ENCODE results near the gene C19orf18. TPM values are rescaled to one million over a fixed set of nuclear protein-coding genes. Genes with fewer than 3 reads are reported as not detected.

Gene C19orf18
- polyA plus RNA-seq, 1 donor (not counting 4 experiments of a cell fraction or from before 2014, with no cell fraction given), result 0.59 TPM

- FAIRE-seq (no peak), DNase-seq (ENCODE audit: low read depth, low spot score) (no peak)
- dilution Hi-C loops (cut with MboI; ENCODE audit: extremely low pct_ligation_motif_present, low sequenced_read_pairs), result no loop called here
- Histone ChIP-seq H3K4me3 (ENCODE audit: control insufficient read depth in 2 of 3, extremely low read depth in 1 of 3, insufficient read depth in 2 of 3, low read depth in 1 of 3, low read length in 3 of 3) (no peak overlapping the region), H2AFZ (ENCODE audit: control insufficient read depth, low read length) (no peak overlapping the region), H3K27me3 (ENCODE audit: control insufficient read depth, extremely low read depth, insufficient read depth, low read length) (no peaks in the 10 kb centered on the region), H3K9me1 (ENCODE audit: control insufficient read depth, extremely low read depth, insufficient read depth, low read length) (no peaks in the 10 kb centered on the region), H3K36me3 (ENCODE audit: control insufficient read depth in 2 of 2, extremely low read depth in 1 of 2, insufficient read depth in 2 of 2, low read length in 2 of 2) (no peaks in the 10 kb centered on the region), H3K9ac (ENCODE audit: control insufficient read depth, extremely low read depth, insufficient read depth, low read length) (no peak overlapping the region), H3K4me1 (ENCODE audit: control insufficient read depth, extremely low read depth, insufficient read depth, low read length) (peaks cover 7% of the 10 kb centered on the region), H3K27ac (ENCODE audit: control insufficient read depth, insufficient read depth, low read length) (no peak overlapping the region), H3K9me3 (ENCODE audit: control insufficient read depth, low read depth, low read length) (peaks cover 8% of the 10 kb centered on the region), H4K20me1 (ENCODE audit: control insufficient read depth, extremely low read depth, insufficient read depth, low read length) (no peaks in the 10 kb centered on the region), H3K79me2 (ENCODE audit: control insufficient read depth, insufficient read depth, low read length) (no peaks in the 10 kb centered on the region), H3K4me2 (ENCODE audit: control insufficient read depth, extremely low read depth, insufficient read depth, low read depth, low read length) (no peak overlapping the region)
- TF ChIP-seq CTCF (optimal IDR thresholded peaks at IDR 0.05 in 1 of 3, IDR thresholded peaks at IDR 0.05 in 1 of 3, conservative IDR thresholded peaks at IDR 0.05 in 1 of 3; ENCODE audit: extremely low read depth in 1 of 3, insufficient read depth in 2 of 3, low read length in 3 of 3) (no peak), EZH2 (IDR thresholded peaks at IDR 0.05; ENCODE audit: low read length) (no peak)
These were observed 39.8 kb upstream of the C19orf18 start for GRCh38 chr19:58014141-58014540.

GRCh38 chr19:58010507-58010906, 36.2 kb upstream of the C19orf18 start:
- TF ChIP-seq CTCF (optimal IDR thresholded peaks at IDR 0.05 in 1 of 3, IDR thresholded peaks at IDR 0.05 in 1 of 3, conservative IDR thresholded peaks at IDR 0.05 in 1 of 3; ENCODE audit: extremely low read depth in 1 of 3, insufficient read depth in 2 of 3, low read length in 3 of 3) (no peak), EZH2 (IDR thresholded peaks at IDR 0.05; ENCODE audit: low read length) (no peak)
- DNase-seq (ENCODE audit: low read depth, low spot score), result no peak
- Histone ChIP-seq H3K27ac (ENCODE audit: control insufficient read depth, insufficient read depth, low read length) (no peak overlapping the region), H3K4me2 (ENCODE audit: control insufficient read depth, extremely low read depth, insufficient read depth, low read depth, low read length) (peak overlapping the region; percentile 93), H3K79me2 (ENCODE audit: control insufficient read depth, insufficient read depth, low read length) (peaks cover 3% of the 10 kb centered on the region), H4K20me1 (ENCODE audit: control insufficient read depth, extremely low read depth, insufficient read depth, low read length) (no peaks in the 10 kb centered on the region), H3K9me1 (ENCODE audit: control insufficient read depth, extremely low read depth, insufficient read depth, low read length) (no peaks in the 10 kb centered on the region), H3K36me3 (ENCODE audit: control insufficient read depth in 2 of 2, extremely low read depth in 1 of 2, insufficient read depth in 2 of 2, low read length in 2 of 2) (peaks cover 7 to 13% of the 10 kb centered on the region in 2 experiments), H3K9ac (ENCODE audit: control insufficient read depth, extremely low read depth, insufficient read depth, low read length) (no peak overlapping the region), H3K4me3 (ENCODE audit: control insufficient read depth in 2 of 3, extremely low read depth in 1 of 3, insufficient read depth in 2 of 3, low read depth in 1 of 3, low read length in 3 of 3) (no peak overlapping the region), H3K27me3 (ENCODE audit: control insufficient read depth, extremely low read depth, insufficient read depth, low read length) (no peaks in the 10 kb centered on the region), H2AFZ (ENCODE audit: control insufficient read depth, low read length) (no peak overlapping the region), H3K9me3 (ENCODE audit: control insufficient read depth, low read depth, low read length) (peaks cover 22% of the 10 kb centered on the region), H3K4me1 (ENCODE audit: control insufficient read depth, extremely low read depth, insufficient read depth, low read length) (peaks cover 14% of the 10 kb centered on the region)
- no peak for FAIRE-seq
- dilution Hi-C loops (cut with MboI; ENCODE audit: extremely low pct_ligation_motif_present, low sequenced_read_pairs), result no loop called here
